HEK293 (cell line): ENCODE data around the gene CEPT1.

Source experiments
- CTCF ChIA-PET: fragments of 350-600 bp; formaldehyde crosslinking; extraction: SDS; loops from one replicate; lab custom pipeline; 2021; ENCODE audit warnings: antibody characterized with exemption; lab: Yijun Ruan, JAX
- POLR2A ChIA-PET: fragments of 300-600 bp; formaldehyde crosslinking; extraction: SDS; loops from one replicate; lab custom pipeline; 2020; ENCODE audit warnings: antibody characterized with exemption, inconsistent platforms; lab: Yijun Ruan, JAX
- H3K27ac ChIP-seq: fragments of 200-500 bp; sonication (Bioruptor generic); 2 replicates; pipeline ENCODE4 v1.5.1; 2014; ENCODE audit warnings: low read depth, low read length, control low read depth, inconsistent platforms; ENCODE audit errors: extremely low read depth
- H3K36me3 ChIP-seq, 2 experiments: fragments of 200-500 bp in 1 of 2; sonication (Bioruptor generic) in 1 of 2; 1 replicate in 1 of 2; 2 replicates in 1 of 2; pipeline ENCODE4 v1.5.1; 2014 to 2017; ENCODE audit warnings: inconsistent platforms in 2 of 2, low read length in 2 of 2; ENCODE audit not compliant: control insufficient read depth in 2 of 2, insufficient read depth in 1 of 2
- H3K4me1 ChIP-seq: fragments of 200-500 bp; sonication (Bioruptor generic); 2 replicates; pipeline ENCODE4 v1.5.1; 2014; ENCODE audit warnings: mild to moderate bottlenecking, low read length, inconsistent platforms; ENCODE audit not compliant: control insufficient read depth, insufficient read depth
- H3K4me3 ChIP-seq: 2 replicates; pipeline ENCODE4 v1.5.1; 2011; ENCODE audit warnings: low read depth, mild to moderate bottlenecking, control low read depth, low read length, moderate library complexity
- H3K9me3 ChIP-seq: fragments of 200-500 bp; sonication (Bioruptor generic); 2 replicates; pipeline ENCODE4 v1.5.1; 2014; ENCODE audit warnings: low read depth, low read length, inconsistent platforms; ENCODE audit not compliant: control insufficient read depth, insufficient read depth
- AEBP2 ChIP-seq: fragments of 450-650 bp; formaldehyde crosslinking; IDR thresholded peaks from 2 replicates; pipeline ENCODE4 v1.5.1; 2016; ENCODE audit warnings: missing biosample characterization, missing genetic modification characterization, borderline replicate concordance
- GLIS2 ChIP-seq: fragments of 450-650 bp; formaldehyde crosslinking; IDR thresholded peaks from 2 replicates; pipeline ENCODE4 v1.5.1; 2016; ENCODE audit warnings: missing biosample characterization, missing genetic modification characterization
- MEIS1 ChIP-seq: sonication (generic); formaldehyde crosslinking; IDR thresholded peaks from 2 replicates; pipeline ENCODE4 v1.8.1; 2022; ENCODE audit warnings: missing genetic modification reagents, mild to moderate bottlenecking, borderline replicate concordance
- OVOL3 ChIP-seq: fragments of 450-650 bp; formaldehyde crosslinking; IDR thresholded peaks from 2 replicates; pipeline ENCODE4 v1.5.1; 2016; ENCODE audit warnings: missing biosample characterization, missing genetic modification characterization
- SCRT1 ChIP-seq: fragments of 450-650 bp; formaldehyde crosslinking; IDR thresholded peaks from 2 replicates; pipeline ENCODE4 v1.5.1; 2016; ENCODE audit warnings: missing biosample characterization, missing genetic modification characterization, borderline replicate concordance
- SP2 ChIP-seq: fragments of 450-650 bp; formaldehyde crosslinking; IDR thresholded peaks from 2 replicates; pipeline ENCODE4 v1.5.1; 2016; ENCODE audit warnings: missing biosample characterization, missing genetic modification characterization
- YY2 ChIP-seq: fragments of 450-650 bp; formaldehyde crosslinking; IDR thresholded peaks from 2 replicates; pipeline ENCODE4 v1.5.1; 2016; ENCODE audit warnings: missing biosample characterization, missing genetic modification characterization
- ZFP3 ChIP-seq: fragments of 450-650 bp; formaldehyde crosslinking; IDR thresholded peaks from 2 replicates; pipeline ENCODE4 v1.5.1; 2016; ENCODE audit warnings: low read depth, missing biosample characterization, missing genetic modification characterization
- ZFP69B ChIP-seq: fragments of 450-650 bp; formaldehyde crosslinking; IDR thresholded peaks from 2 replicates; pipeline ENCODE4 v1.5.1; 2016; ENCODE audit warnings: missing biosample characterization, missing genetic modification characterization
- ZIC2 ChIP-seq: fragments of 450-650 bp; formaldehyde crosslinking; IDR thresholded peaks from 2 replicates; pipeline ENCODE4 v1.5.1; 2016; ENCODE audit warnings: missing biosample characterization, missing genetic modification characterization
- ZNF146 ChIP-seq: fragments of 450-650 bp; formaldehyde crosslinking; IDR thresholded peaks from 2 replicates; pipeline ENCODE4 v1.5.1; 2016; ENCODE audit warnings: missing biosample characterization, missing genetic modification characterization
- ZNF175 ChIP-seq: fragments of 450-650 bp; formaldehyde crosslinking; IDR thresholded peaks from 2 replicates; pipeline ENCODE4 v1.5.1; 2016; ENCODE audit warnings: missing biosample characterization, missing genetic modification characterization
- ZNF202 ChIP-seq: fragments of 450-650 bp; formaldehyde crosslinking; IDR thresholded peaks from 2 replicates; pipeline ENCODE4 v1.5.1; 2016; ENCODE audit warnings: missing biosample characterization, missing genetic modification characterization, borderline replicate concordance
- ZNF211 ChIP-seq: fragments of 450-650 bp; formaldehyde crosslinking; IDR thresholded peaks from 2 replicates; pipeline ENCODE4 v1.5.1; 2016; ENCODE audit warnings: low read depth, missing biosample characterization, missing genetic modification characterization
- ZNF26 ChIP-seq: fragments of 450-650 bp; formaldehyde crosslinking; IDR thresholded peaks from 2 replicates; pipeline ENCODE4 v1.5.1; 2016; ENCODE audit warnings: missing biosample characterization, missing genetic modification characterization
- ZNF280C ChIP-seq: fragments of 450-650 bp; formaldehyde crosslinking; IDR thresholded peaks from 2 replicates; pipeline ENCODE4 v1.5.1; 2016; ENCODE audit warnings: missing biosample characterization, missing genetic modification characterization
- ZNF335 ChIP-seq: fragments of 450-650 bp; formaldehyde crosslinking; conservative IDR thresholded peaks from 2 replicates; pipeline ENCODE4 v1.5.1; 2016; ENCODE audit warnings: missing biosample characterization, missing genetic modification characterization
- ZNF341 ChIP-seq: fragments of 450-650 bp; formaldehyde crosslinking; IDR thresholded peaks from 2 replicates; pipeline ENCODE4; 2016; ENCODE audit warnings: low read depth, missing biosample characterization, missing genetic modification characterization
- ZNF433 ChIP-seq: fragments of 450-650 bp; formaldehyde crosslinking; IDR thresholded peaks from 2 replicates; pipeline ENCODE4 v1.5.1; 2016; ENCODE audit warnings: missing biosample characterization, missing genetic modification characterization, low read depth
- ZNF501 ChIP-seq: fragments of 450-650 bp; formaldehyde crosslinking; IDR thresholded peaks from 2 replicates; pipeline ENCODE4 v1.5.1; 2016; ENCODE audit warnings: missing biosample characterization, missing genetic modification characterization
- ZNF510 ChIP-seq: fragments of 450-650 bp; formaldehyde crosslinking; IDR thresholded peaks from 2 replicates; pipeline ENCODE4 v1.5.1; 2018; ENCODE audit warnings: mild to moderate bottlenecking, missing genetic modification characterization, missing biosample characterization; ENCODE audit not compliant: insufficient replicate concordance
- ZNF544 ChIP-seq: fragments of 450-650 bp; formaldehyde crosslinking; IDR thresholded peaks from 2 replicates; pipeline ENCODE4 v1.5.0; 2017; ENCODE audit warnings: missing biosample characterization, missing genetic modification characterization
- ZNF626 ChIP-seq: fragments of 450-650 bp; sonication (Bioruptor Pico); formaldehyde crosslinking; IDR thresholded peaks from 2 replicates; pipeline ENCODE4 v1.5.1; 2018; ENCODE audit warnings: missing biosample characterization, missing genetic modification characterization, inconsistent platforms
- ZNF670 ChIP-seq: fragments of 450-650 bp; formaldehyde crosslinking; IDR thresholded peaks from 2 replicates; pipeline ENCODE4 v1.5.1; 2016; ENCODE audit warnings: missing biosample characterization, missing genetic modification characterization, low read depth
- ZNF707 ChIP-seq: fragments of 450-650 bp; formaldehyde crosslinking; IDR thresholded peaks from 2 replicates; pipeline ENCODE4 v1.5.1; 2016; ENCODE audit warnings: missing biosample characterization, missing genetic modification characterization
- TF ChIP-seq, protein P1 (sequence below): fragments of 450-650 bp; formaldehyde crosslinking; IDR thresholded peaks from 2 replicates; pipeline ENCODE4 v1.5.1; 2017; ENCODE audit warnings: missing biosample characterization, missing genetic modification characterization

Gene CEPT1

GRCh38 chr1:111227851-111228747, 88.1 kb downstream of the CEPT1 start (continued):
- TF ChIP-seq ZIC2: no peak
- TF ChIP-seq, all 188 proteins: peak for 2

- H3K4me1 ChIP-seq: no peaks in the 10 kb centered on the region
- TF ChIP-seq GLIS2 (tag by site-specific recombination): no peak
- no peak for TF ChIP-seq ZNF544 (tag by site-specific recombination)
- TF ChIP-seq ZNF26: no peak
- TF ChIP-seq ZNF707 (tag by site-specific recombination): no peak
- TF ChIP-seq ZFP3 (tag by site-specific recombination): no peak
- TF ChIP-seq ZNF433 (tag by site-specific recombination): no peak
- no peak for TF ChIP-seq ZNF280C (tag by site-specific recombination)
- TF ChIP-seq ZNF501 (tag by site-specific recombination): no peak
- no peak for TF ChIP-seq MEIS1 (CRISPR knock-in tag)
- TF ChIP-seq, protein P1, sequence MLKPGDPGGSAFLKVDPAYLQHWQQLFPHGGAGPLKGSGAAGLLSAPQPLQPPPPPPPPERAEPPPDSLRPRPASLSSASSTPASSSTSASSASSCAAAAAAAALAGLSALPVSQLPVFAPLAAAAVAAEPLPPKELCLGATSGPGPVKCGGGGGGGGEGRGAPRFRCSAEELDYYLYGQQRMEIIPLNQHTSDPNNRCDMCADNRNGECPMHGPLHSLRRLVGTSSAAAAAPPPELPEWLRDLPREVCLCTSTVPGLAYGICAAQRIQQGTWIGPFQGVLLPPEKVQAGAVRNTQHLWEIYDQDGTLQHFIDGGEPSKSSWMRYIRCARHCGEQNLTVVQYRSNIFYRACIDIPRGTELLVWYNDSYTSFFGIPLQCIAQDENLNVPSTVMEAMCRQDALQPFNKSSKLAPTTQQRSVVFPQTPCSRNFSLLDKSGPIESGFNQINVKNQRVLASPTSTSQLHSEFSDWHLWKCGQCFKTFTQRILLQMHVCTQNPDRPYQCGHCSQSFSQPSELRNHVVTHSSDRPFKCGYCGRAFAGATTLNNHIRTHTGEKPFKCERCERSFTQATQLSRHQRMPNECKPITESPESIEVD (tag by site-specific recombination): no peak
- TF ChIP-seq ZFP69B (tag by site-specific recombination): no peak
- no peak for TF ChIP-seq ZNF202 (tag by site-specific recombination)
- no peak for TF ChIP-seq SP2 (tag by site-specific recombination)
- TF ChIP-seq, all 188 proteins: peak for 0
- Histone ChIP-seq H3K9me3 (no peaks in the 10 kb centered on the region), H3K4me3 (no peak overlapping the region), H3K27ac (no peak overlapping the region), H3K36me3 (no peaks in the 10 kb centered on the region)
- ChIA-PET CTCF (interaction anchor here (1.4 to 1.6 kb wide), 2 partner anchors 171 to 175 kb away, joined by 4 to 8 read pairs; no protein-coding TSS in a partner anchor), POLR2A (no interaction called here)
Observed at GRCh38 chr1:111228748-111229126, 88.7 kb downstream of the CEPT1 start.

DNA sequence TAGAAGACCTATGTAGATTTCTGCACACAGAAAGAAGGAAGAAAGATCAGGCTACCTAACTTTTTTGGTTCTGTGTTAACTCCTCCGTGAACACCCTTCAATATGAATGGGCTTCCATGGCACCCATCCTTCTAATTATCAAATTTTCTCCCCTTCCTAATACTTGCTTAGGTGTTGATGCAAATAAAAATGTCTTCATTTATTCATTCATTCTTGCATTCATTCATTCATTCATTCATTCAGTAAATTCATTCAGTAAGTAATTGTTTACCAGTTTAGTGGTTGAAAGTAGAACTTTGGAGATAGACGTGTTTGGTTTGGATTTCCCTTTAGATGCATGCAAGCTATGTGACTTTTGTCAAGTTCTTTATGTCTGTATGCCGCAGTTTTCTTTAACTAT, 92.1 kb downstream of the CEPT1 start:
- ChIA-PET CTCF (interaction anchor here (1.1 kb wide), 1 partner anchor 9 kb away, joined by 3 read pairs; no protein-coding TSS in a partner anchor), POLR2A (no interaction called here)
- TF ChIP-seq ZNF626 (tag by site-specific recombination) (no peak), SCRT1 (tag by site-specific recombination) (no peak), ZNF341 (no peak), YY2 (no peak), ZNF335 (tag by site-specific recombination) (no peak), ZNF211 (no peak), ZNF510 (tag by site-specific recombination) (no peak), ZNF202 (tag by site-specific recombination) (no peak), AEBP2 (no peak), ZNF146 (tag by site-specific recombination) (no peak), ZNF175 (tag by site-specific recombination) (no peak), ZNF670 (tag by site-specific recombination) (no peak), OVOL3 (tag by site-specific recombination) (no peak)

More for the DNA sequence above, 92.1 kb downstream of the CEPT1 start:
- no peaks in the 10 kb centered on the region for H3K9me3 ChIP-seq
- H3K36me3 ChIP-seq: no peaks in the 10 kb centered on the region
- no peak overlapping the region for H3K4me3 ChIP-seq
- no peaks in the 10 kb centered on the region for H3K4me1 ChIP-seq
- H3K27ac ChIP-seq: no peak overlapping the region
